HCT116 (cell line): ENCODE data around the gene MEPCE. TPM values are rescaled to one million over a fixed set of nuclear protein-coding genes. Genes with fewer than 3 reads are reported as not detected.

Source experiments
- ATAC-seq: fragments of 200-7000 bp; cut with Tn5 transposase; 2 replicates; pipeline ENCODE4 v1.9.1; 2020; ENCODE audit warnings: mild to moderate bottlenecking, moderate library complexity
- BruUV-seq: library from RNA; stranded (reverse); fragments of 400-500 nt; replicated peaks from 2 replicates; lab custom pipeline; 2021; lab: Mats Ljungman, UMichigan
- CTCF ChIA-PET: fragments of 300-600 bp; sonication (Branson Sonifier 250); formaldehyde crosslinking; loops from one replicate; lab custom pipeline; 2021; ENCODE audit warnings: antibody characterized with exemption; lab: Charles Lee
- POLR2A ChIA-PET: fragments of 300-600, 350-600 bp; sonication (Branson Sonifier 250); formaldehyde crosslinking; loops from one replicate; lab custom pipeline; 2021; ENCODE audit warnings: antibody characterized with exemption; lab: Charles Lee
- RAD21 ChIA-PET, 2 experiments: fragments of 300-600 bp; sonication (Branson Sonifier 250); formaldehyde crosslinking; loops; one replicate each; lab custom pipeline; 2023; ENCODE audit warnings: low total read pairs in 2 of 2; ENCODE audit not compliant: uncharacterized antibody in 2 of 2, unreplicated experiment in 2 of 2, low non-redundant PET in 1 of 2; lab: Charles Lee
- DNase-seq: peaks from one replicate; pipeline ENCODE4 v3.0.0-alpha.2; 2010; ENCODE audit warnings: low read depth, low spot score
- H2AFZ ChIP-seq: fragments of 200-600 bp; shearing (Covaris generic), sonication (generic); 2 replicates; pipeline ENCODE4 v1.6.1; 2017; ENCODE audit warnings: low read depth, mixed run types, mixed read lengths, antibody characterized with exemption, low read length; ENCODE audit not compliant: poor library complexity, severe bottlenecking
- H3K27ac ChIP-seq: 2 replicates; pipeline ENCODE4 v1.5.1; 2012; ENCODE audit warnings: low read depth, low read length
- H3K27me3 ChIP-seq: fragments of 200-600 bp; sonication (generic); 2 replicates; pipeline ENCODE4 v1.6.1; 2016; ENCODE audit warnings: mixed run types, low read length, mixed read lengths; ENCODE audit not compliant: insufficient read depth
- H3K36me3 ChIP-seq, 2 experiments: fragments of 200-500 bp in 1 of 2; fragments of 200-600 bp in 1 of 2; sonication (Bioruptor generic) in 1 of 2; sonication (generic) in 1 of 2; 2 replicates each; pipeline versions ENCODE4 v1.5.1 to v1.6.1; 2014 to 2016; ENCODE audit warnings: low read length in 2 of 2, inconsistent platforms in 1 of 2, mixed read lengths in 1 of 2, mixed run types in 1 of 2; ENCODE audit not compliant: insufficient read depth in 2 of 2, control insufficient read depth in 1 of 2
- H3K4me1 ChIP-seq, 2 experiments: fragments of 200-600 bp in 1 of 2; sonication (generic) in 1 of 2; 2 replicates each; pipeline versions ENCODE4 v1.5.1 to v1.6.1; 2012 to 2017; ENCODE audit warnings: low read length in 2 of 2, inconsistent platforms in 1 of 2, mild to moderate bottlenecking in 1 of 2, mixed read lengths in 1 of 2, mixed run types in 1 of 2, moderate library complexity in 1 of 2; ENCODE audit not compliant: insufficient read depth in 2 of 2, control insufficient read depth in 1 of 2
- H3K4me2 ChIP-seq: fragments of 200-600 bp; sonication (generic); 2 replicates; pipeline ENCODE4 v1.6.1; 2017; ENCODE audit warnings: mixed run types, low read length, mixed read lengths
- H3K4me3 ChIP-seq, 2 experiments: fragments of 200-600 bp in 1 of 2; sonication (generic) in 1 of 2; replicated peaks in 1 of 2; 2 replicates each; pipeline ENCODE4 v1.5.1; 2011 to 2016; ENCODE audit warnings: low read length in 2 of 2, control low read depth in 1 of 2, low read depth in 1 of 2, mild to moderate bottlenecking in 1 of 2, mixed read lengths in 1 of 2, mixed run types in 1 of 2
- H3K79me2 ChIP-seq: fragments of 200-600 bp; sonication (generic); 2 replicates; pipeline ENCODE4 v1.6.1; 2017; ENCODE audit warnings: mild to moderate bottlenecking, mixed run types, low read length, moderate library complexity, mixed read lengths; ENCODE audit not compliant: insufficient read depth
- H3K9ac ChIP-seq: fragments of 200-600 bp; sonication (generic); 2 replicates; pipeline ENCODE4 v1.6.1; 2016; ENCODE audit warnings: low read length, mixed read lengths
- H3K9me2 ChIP-seq: fragments of 200-600 bp; sonication (generic), shearing (Covaris generic); 2 replicates; pipeline ENCODE4 v1.6.1; 2017; ENCODE audit warnings: mixed run types, mild to moderate bottlenecking, moderate library complexity; ENCODE audit not compliant: insufficient read depth
- H3K9me3 ChIP-seq, 2 experiments: fragments of 200-500 bp in 1 of 2; fragments of 200-600 bp in 1 of 2; sonication (Bioruptor generic) in 1 of 2; sonication (generic) in 1 of 2; 2 replicates each; pipeline ENCODE4 v1.6.1; 2014 to 2017; ENCODE audit warnings: low read length in 2 of 2, mixed read lengths in 2 of 2, inconsistent platforms in 1 of 2, low read depth in 1 of 2, mild to moderate bottlenecking in 1 of 2, mixed run types in 1 of 2, moderate library complexity in 1 of 2; ENCODE audit not compliant: control insufficient read depth in 1 of 2, insufficient read depth in 1 of 2
- H4K20me1 ChIP-seq: fragments of 200-600 bp; sonication (generic), shearing (Covaris generic); 2 replicates; pipeline ENCODE4 v1.6.1; 2017; ENCODE audit warnings: mixed run types, mild to moderate bottlenecking, moderate library complexity; ENCODE audit not compliant: insufficient read depth
- ATF3 ChIP-seq: IDR thresholded peaks from 2 replicates; pipeline ENCODE4 v1.6.1; 2012
- CBX3 ChIP-seq: IDR thresholded peaks from 2 replicates; pipeline ENCODE4 v1.6.1; 2012; ENCODE audit warnings: low read depth
- CEBPB ChIP-seq: IDR thresholded peaks from 2 replicates; pipeline ENCODE4 v1.6.1; 2012; ENCODE audit warnings: low read depth
- CTCF ChIP-seq, 3 experiments: fragments of 200-600 bp in 1 of 3; sonication (generic) in 1 of 3; IDR thresholded peaks in 2 of 3; conservative IDR thresholded peaks in 1 of 3; 2 replicates each; pipeline ENCODE4 v1.5.1; 2012 to 2017; ENCODE audit warnings: low read depth in 2 of 3, low read length in 2 of 3, antibody characterized with exemption in 1 of 3, borderline replicate concordance in 1 of 3, control low read depth in 1 of 3, mild to moderate bottlenecking in 1 of 3, mixed read lengths in 1 of 3, mixed run types in 1 of 3, moderate library complexity in 1 of 3; ENCODE audit not compliant: insufficient read depth in 1 of 3
- EGR1 ChIP-seq: IDR thresholded peaks from 2 replicates; pipeline ENCODE4 v1.6.1; 2012; ENCODE audit warnings: low read depth
- EZH2 ChIP-seq: fragments of 200-600 bp; sonication (generic); IDR thresholded peaks from 2 replicates; pipeline ENCODE4 v1.6.1; 2017; ENCODE audit warnings: antibody characterized with exemption, mixed run types
- FOSL1 ChIP-seq: IDR thresholded peaks from 2 replicates; pipeline ENCODE4 v1.6.1; 2012; ENCODE audit warnings: low read depth
- MAX ChIP-seq: IDR thresholded peaks from 2 replicates; pipeline ENCODE4 v1.6.1; 2012
- POLR2AphosphoS5 ChIP-seq: IDR thresholded peaks from 2 replicates; pipeline ENCODE4 v1.6.1; 2011; ENCODE audit warnings: mild to moderate bottlenecking, low read depth, low read length, moderate library complexity
- RAD21 ChIP-seq: IDR thresholded peaks from 2 replicates; pipeline ENCODE4 v1.6.1; 2012; ENCODE audit warnings: low read depth, mild to moderate bottlenecking
- SIN3A ChIP-seq: IDR thresholded peaks from 2 replicates; pipeline ENCODE4 v1.6.1; 2012; ENCODE audit warnings: low read depth
- SRF ChIP-seq: IDR thresholded peaks from 2 replicates; pipeline ENCODE4 v1.6.1; 2012; ENCODE audit warnings: low read depth
- TCF7L2 ChIP-seq: IDR thresholded peaks from 2 replicates; pipeline ENCODE4 v1.7.0; 2011; ENCODE audit warnings: borderline replicate concordance, inconsistent platforms; ENCODE audit not compliant: insufficient read depth, insufficient read length; ENCODE audit errors: extremely low read depth
- YY1 ChIP-seq: IDR thresholded peaks from 2 replicates; pipeline ENCODE4 v1.6.1; 2011; ENCODE audit warnings: low read length, low read depth, moderate library complexity, mild to moderate bottlenecking; ENCODE audit not compliant: insufficient replicate concordance; ENCODE audit errors: extremely low read depth
- ZFX ChIP-seq: fragments of 450-650 bp; IDR thresholded peaks from 2 replicates; pipeline ENCODE4 v1.6.1; 2017
- intact Hi-C: fragments of 100-400 bp; cut with micrococcal nuclease; formaldehyde crosslinking; loops from 2 replicates; pipeline ENCODE4 v1.10.0; 2022
- total RNA-seq: library from RNA; stranded (reverse); gene quantifications from one replicate; pipeline ENCODE4 v1.2.1, GENCODE V29; 2021; ENCODE audit not compliant: unreplicated experiment
- TF ChIP-seq, protein P1 (sequence below): IDR thresholded peaks from 2 replicates; pipeline ENCODE4 v1.6.1; 2012; ENCODE audit warnings: low read depth
- TF ChIP-seq, protein P2 (sequence below): IDR thresholded peaks from 2 replicates; pipeline ENCODE4 v1.6.1; 2011; ENCODE audit warnings: mild to moderate bottlenecking, low read length, moderate library complexity; ENCODE audit not compliant: insufficient replicate concordance; ENCODE audit errors: extremely low read depth

MEPCE gene
- total RNA-seq, 1 experiment from 2014 or later: 44.4 TPM

DNA sequence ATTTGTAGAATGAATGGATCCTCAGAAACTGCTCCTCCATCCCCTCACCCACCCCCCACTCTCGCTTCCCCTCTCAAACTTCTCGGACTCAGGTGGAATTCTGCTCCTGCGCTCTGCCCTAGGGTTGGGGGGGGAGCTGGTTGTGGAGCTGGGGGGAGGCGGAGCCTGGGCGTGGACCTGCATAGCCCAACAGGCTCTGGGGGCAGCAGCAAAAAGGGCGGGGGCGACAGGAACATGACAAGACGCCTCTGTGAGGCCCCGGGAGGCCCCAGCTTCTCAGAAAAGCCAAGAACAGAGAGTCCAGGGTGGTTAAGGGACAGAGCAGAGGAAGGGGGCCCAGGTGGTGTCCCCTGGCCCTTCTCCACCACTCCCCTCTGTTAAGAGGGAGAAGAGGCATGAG, 45.9 kb downstream of the MEPCE start:
- no TSS peak for BruUV-seq
- ChIA-PET RAD21 (no interaction called here), POLR2A (no interaction called here), CTCF (no interaction called here)
- no peaks in the 10 kb centered on the region for H3K27me3 ChIP-seq
- no peaks in the 10 kb centered on the region for H3K9me2 ChIP-seq
- H3K4me2 ChIP-seq: no peak overlapping the region
- H3K9me3 ChIP-seq: no peaks in the 10 kb centered on the region
- H3K36me3 ChIP-seq: peaks cover 0 to 2% of the 10 kb centered on the region in 2 experiments; a peak in 1 of 4 replicates
- H3K27ac ChIP-seq: no peak overlapping the region
- no peak overlapping the region for H3K4me3 ChIP-seq
- H3K4me1 ChIP-seq: peaks cover 12 to 34% of the 10 kb centered on the region in 2 experiments
- ATAC-seq: no peak
- H3K9ac ChIP-seq: no peak overlapping the region
- H2AFZ ChIP-seq: no peak overlapping the region
- no peak for DNase-seq
- no peak for TF ChIP-seq YY1
- no peak for TF ChIP-seq SIN3A
- no peak for TF ChIP-seq ATF3
- no peak for TF ChIP-seq SRF
- no peak for TF ChIP-seq EGR1
- no peak for TF ChIP-seq CBX3
- TF ChIP-seq MAX: no peak
- TF ChIP-seq TCF7L2: no peak
- no peak for TF ChIP-seq ZFX
- TF ChIP-seq POLR2AphosphoS5: no peak
- TF ChIP-seq, protein P1, sequence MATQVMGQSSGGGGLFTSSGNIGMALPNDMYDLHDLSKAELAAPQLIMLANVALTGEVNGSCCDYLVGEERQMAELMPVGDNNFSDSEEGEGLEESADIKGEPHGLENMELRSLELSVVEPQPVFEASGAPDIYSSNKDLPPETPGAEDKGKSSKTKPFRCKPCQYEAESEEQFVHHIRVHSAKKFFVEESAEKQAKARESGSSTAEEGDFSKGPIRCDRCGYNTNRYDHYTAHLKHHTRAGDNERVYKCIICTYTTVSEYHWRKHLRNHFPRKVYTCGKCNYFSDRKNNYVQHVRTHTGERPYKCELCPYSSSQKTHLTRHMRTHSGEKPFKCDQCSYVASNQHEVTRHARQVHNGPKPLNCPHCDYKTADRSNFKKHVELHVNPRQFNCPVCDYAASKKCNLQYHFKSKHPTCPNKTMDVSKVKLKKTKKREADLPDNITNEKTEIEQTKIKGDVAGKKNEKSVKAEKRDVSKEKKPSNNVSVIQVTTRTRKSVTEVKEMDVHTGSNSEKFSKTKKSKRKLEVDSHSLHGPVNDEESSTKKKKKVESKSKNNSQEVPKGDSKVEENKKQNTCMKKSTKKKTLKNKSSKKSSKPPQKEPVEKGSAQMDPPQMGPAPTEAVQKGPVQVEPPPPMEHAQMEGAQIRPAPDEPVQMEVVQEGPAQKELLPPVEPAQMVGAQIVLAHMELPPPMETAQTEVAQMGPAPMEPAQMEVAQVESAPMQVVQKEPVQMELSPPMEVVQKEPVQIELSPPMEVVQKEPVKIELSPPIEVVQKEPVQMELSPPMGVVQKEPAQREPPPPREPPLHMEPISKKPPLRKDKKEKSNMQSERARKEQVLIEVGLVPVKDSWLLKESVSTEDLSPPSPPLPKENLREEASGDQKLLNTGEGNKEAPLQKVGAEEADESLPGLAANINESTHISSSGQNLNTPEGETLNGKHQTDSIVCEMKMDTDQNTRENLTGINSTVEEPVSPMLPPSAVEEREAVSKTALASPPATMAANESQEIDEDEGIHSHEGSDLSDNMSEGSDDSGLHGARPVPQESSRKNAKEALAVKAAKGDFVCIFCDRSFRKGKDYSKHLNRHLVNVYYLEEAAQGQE: no peak
- no peak for TF ChIP-seq FOSL1
- no peak for TF ChIP-seq CEBPB
- TF ChIP-seq, protein P2, sequence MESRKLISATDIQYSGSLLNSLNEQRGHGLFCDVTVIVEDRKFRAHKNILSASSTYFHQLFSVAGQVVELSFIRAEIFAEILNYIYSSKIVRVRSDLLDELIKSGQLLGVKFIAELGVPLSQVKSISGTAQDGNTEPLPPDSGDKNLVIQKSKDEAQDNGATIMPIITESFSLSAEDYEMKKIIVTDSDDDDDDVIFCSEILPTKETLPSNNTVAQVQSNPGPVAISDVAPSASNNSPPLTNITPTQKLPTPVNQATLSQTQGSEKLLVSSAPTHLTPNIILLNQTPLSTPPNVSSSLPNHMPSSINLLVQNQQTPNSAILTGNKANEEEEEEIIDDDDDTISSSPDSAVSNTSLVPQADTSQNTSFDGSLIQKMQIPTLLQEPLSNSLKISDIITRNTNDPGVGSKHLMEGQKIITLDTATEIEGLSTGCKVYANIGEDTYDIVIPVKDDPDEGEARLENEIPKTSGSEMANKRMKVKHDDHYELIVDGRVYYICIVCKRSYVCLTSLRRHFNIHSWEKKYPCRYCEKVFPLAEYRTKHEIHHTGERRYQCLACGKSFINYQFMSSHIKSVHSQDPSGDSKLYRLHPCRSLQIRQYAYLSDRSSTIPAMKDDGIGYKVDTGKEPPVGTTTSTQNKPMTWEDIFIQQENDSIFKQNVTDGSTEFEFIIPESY: no peak
- TF ChIP-seq EZH2: no peak
- TF ChIP-seq RAD21: no peak
- no peak for TF ChIP-seq CTCF (IDR thresholded peaks at IDR 0.05 in 2 of 3, conservative IDR thresholded peaks at IDR 0.05 in 1 of 3; ENCODE audit: borderline replicate concordance in 1 of 3, insufficient read depth in 1 of 3, low read depth in 2 of 3, low read length in 2 of 3)
- TF ChIP-seq, all 23 proteins: peak for 0
- intact Hi-C loops: no loop called here
- H3K79me2 ChIP-seq: peaks cover 6% of the 10 kb centered on the region; the same call in 1 of the 2 replicates
- H4K20me1 ChIP-seq: no peaks in the 10 kb centered on the region
